ENCODE measurements around the gene TRAPPC3L.

TRAPPC3L gene

DNA sequence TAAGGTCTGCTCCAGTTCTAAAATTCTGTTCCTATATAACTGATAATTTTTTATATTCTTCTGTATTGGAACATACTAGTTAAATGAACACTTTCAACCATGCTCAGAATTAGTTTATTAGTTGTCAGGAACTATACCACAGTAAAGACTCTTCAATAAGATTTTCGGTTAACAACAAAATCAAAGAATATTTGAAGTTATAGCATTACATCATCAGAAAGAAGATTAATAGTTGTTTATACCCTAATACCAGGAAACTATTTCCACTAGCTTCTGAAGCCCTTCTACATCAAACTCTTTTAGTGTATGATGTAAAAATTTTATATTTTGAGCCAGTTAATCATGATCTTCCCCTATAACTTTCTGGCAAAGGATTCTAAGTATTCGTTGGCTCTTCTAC lies 14.6 kb upstream of the TRAPPC3L start:
- DNase-seq (ENCODE audit: low read depth in 1 of 2, low spot score in 1 of 2): no peak

DNA sequence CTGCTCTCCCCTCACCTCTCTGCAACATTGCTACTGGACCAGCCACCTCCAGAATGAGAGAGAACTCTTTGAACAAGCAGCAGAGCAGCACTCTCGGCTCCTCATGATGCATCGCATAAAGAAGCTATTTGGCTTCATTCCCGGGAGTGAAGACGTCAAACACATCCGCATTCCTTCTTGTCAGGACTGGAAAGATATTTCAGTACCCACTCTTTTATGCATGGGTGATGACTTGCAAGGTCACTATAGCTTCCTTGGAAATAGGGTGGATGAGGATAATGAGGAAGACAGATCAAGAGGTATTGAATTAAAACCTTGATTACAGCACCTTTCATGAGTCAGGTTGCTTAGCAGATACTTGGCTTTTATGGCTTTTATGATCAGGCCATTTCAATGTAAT lies 12.4 kb upstream of the TRAPPC3L start:
- no peak for DNase-seq (ENCODE audit: low read depth in 1 of 2, low spot score in 1 of 2)

DNA sequence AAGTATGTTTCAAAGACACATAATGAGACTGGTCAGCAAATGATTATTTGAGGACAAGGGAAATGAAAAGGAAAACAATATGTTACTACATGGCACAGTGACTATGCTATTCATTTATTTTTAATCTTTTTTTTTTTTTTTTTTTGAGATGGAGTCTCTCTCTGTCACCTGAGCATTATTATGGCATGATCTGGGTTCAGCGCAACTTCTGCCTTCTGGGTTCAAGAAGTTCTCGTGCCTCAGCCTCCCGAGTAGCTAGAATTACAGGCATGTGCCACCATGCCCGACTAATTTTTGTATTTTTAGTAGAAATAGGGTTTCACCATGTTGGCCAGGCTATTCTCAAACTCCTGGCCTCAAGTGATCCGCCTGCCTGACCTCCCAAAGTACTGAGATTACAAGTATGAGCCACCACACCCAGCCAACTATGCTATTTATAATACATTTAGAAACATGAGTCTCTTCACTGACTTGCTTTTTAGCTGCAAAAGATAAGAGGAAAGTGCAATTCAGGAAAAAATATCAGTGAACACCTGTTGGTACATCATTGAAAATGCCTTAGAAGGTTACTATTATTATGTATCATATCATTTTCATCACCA lies 11.4 kb upstream of the TRAPPC3L start:
- no peak for DNase-seq (ENCODE audit: low read depth in 1 of 2, low spot score in 1 of 2)

DNA sequence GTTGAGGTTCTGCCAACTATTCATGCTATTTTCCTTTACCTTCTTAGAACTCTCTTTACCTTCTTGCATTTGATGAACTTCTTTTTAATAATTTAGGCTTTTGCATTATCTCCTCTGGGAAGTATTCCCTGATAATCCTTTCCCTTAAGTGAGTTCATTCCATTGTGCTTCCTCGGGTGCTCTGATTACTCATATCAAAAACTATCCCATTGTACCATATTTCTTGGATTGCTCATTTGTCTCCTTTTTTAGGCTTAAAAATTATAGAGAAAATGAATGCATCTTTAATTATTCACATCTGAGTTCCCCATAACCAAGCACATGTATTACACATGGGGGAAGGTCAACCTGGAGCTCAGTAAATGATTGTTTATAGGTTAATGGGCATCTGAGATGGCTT lies 10.6 kb upstream of the TRAPPC3L start:
- no peak for DNase-seq (ENCODE audit: low read depth in 1 of 2, low spot score in 1 of 2)

DNA sequence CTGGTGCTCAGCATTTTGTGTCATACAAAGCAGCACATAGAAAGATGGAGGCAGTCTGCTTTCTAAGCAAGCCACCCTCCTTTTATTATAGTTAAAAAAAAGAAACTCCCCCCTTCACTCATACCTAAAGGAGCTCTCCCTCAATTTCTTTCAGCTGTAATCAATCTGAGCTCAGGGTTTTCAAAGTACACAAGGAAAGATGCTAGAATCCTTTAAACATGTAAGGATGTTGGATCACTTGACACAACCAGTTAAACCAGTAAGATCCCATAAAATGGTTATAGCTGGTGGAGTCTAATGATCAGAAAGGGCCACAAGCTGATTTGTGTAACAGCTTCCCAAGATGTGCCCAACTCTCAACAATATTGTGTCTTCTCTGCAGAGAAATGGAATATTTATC lies 8.0 kb upstream of the TRAPPC3L start, which contains the start of gene CALHM4:
CALHM4 (plus strand) TSS at position 301 of the 400 bp plus-strand sequence; CDS start at position 344, 43 bp downstream.
- DNase-seq (ENCODE audit: low read depth in 1 of 2, low spot score in 1 of 2): no peak

DNA sequence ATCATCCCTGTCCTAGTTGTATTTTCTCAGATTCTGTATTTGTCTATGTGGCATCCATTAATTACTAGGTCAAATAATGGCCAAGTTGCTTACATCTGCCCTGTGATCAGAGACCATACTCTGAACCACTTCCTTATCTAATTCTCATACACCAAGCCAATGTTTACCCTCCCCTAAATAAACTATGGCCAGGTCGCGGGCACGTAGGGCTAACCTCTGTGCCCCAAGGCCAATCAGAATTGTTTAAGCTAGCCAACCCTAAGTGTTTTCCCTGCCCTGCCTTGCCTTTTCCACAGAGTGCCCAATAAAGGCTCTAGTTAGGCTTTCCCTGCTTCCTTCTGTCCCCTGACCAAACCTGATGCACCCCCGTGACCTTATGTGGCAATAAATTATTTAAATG lies 5.3 kb upstream of the TRAPPC3L start:
- no peak for DNase-seq (ENCODE audit: low read depth in 1 of 2, low spot score in 1 of 2)

DNA sequence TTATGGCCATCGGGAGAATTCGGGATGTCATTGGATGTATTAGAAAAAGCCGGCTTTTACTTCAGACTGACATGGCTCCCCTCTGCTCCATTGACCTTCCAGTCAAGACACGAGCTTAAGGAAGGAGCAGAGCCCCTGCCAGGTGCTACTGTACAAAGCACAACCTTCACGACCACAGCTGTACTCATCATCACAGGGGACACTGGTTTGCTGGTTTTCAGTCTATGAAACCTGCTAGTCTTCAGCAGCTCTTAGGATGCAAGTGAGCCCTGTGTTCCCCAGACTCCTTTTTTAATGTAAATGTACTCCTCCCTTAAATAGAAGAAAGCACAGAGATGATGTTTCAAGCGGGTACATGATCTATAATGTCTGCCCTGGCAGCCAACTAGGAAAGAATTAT lies 1.9 kb upstream of the TRAPPC3L start:
- DNase-seq (ENCODE audit: low read depth in 1 of 2, low spot score in 1 of 2): no peak

DNA sequence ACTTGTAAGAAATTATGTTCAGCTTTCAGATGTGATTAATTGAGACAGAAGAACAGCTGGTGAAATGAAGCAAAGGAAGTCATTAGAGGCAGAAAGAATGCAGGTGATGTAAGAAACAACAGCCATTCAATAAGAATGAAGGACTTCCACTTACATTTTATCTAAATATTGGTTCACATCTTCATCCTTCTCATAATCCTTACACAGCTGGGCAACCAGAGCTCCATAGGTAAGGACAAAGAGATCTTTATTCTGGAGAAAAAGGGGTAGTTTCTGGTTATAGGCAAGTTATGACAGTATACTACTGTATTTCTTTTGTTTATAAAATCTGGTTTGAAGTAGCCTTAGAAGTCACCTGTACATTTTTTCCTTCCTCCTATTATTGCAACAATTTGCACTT lies 2.3 kb downstream of the TRAPPC3L start:
- no peak for DNase-seq (ENCODE audit: low read depth in 1 of 2, low spot score in 1 of 2)

DNA sequence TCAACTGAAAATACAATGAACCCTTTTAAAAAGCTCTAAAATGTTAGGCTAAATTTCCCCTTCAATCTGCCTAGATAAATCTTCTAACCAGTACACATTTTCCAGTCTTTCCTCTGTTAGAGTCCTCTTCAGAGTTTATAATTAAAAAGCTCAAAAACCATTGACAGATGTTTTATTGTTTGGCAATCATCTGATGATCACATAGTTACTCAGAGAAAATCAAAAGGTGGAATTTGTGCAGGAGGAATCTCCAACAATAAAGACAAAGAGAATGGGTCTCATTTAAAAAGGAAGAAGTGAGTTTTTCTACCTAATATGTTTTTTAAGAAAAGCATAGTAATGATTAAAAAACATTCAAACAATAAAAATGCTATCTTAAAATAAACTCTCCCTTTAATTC lies 3.1 kb downstream of the TRAPPC3L start:
- DNase-seq (ENCODE audit: low read depth in 1 of 2, low spot score in 1 of 2): no peak

DNA sequence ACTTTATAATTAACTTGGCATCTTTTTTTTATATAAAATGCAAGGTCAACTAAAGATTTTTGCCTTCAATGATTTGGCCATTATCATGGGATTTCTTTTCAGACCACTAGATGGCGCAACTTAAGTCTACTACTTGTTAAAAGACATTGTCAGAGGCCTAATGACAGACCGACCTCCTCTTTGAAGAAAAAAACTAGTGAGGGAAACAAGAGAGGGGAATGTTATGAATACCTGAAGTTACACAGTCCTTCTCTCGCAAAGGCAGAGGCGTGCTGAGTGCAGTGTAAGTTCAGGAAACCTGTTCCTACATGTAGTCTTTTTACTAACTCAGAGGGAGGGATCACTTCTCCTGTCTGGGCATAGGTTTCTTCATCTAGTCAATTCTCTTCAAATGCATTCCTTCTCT lies 9.3 kb downstream of the TRAPPC3L start:
- peak in 1 of 2 donors; percentile 23 for DNase-seq (ENCODE audit: low read depth in 1 of 2, low spot score in 1 of 2)

DNA sequence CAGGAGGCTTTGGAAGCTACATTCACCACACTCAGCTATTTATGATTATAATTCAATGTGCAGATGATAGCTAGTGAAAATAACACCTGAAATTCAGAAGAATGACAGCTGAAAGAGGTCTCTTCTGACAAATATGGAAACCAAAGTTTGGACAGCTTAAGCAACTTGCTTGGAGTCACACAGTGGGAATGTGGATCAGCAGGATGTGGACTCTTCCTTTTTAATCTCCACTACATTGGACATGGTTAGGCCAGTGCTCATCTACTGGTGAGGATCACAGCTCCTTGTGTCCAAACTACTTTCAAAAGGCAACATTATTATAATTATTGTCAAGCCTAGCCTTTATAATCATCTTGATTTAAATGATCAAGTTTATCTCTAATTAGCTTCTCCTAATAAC lies 10.4 kb downstream of the TRAPPC3L start:
- DNase-seq (ENCODE audit: low read depth in 1 of 2, low spot score in 1 of 2): no peak

DNA sequence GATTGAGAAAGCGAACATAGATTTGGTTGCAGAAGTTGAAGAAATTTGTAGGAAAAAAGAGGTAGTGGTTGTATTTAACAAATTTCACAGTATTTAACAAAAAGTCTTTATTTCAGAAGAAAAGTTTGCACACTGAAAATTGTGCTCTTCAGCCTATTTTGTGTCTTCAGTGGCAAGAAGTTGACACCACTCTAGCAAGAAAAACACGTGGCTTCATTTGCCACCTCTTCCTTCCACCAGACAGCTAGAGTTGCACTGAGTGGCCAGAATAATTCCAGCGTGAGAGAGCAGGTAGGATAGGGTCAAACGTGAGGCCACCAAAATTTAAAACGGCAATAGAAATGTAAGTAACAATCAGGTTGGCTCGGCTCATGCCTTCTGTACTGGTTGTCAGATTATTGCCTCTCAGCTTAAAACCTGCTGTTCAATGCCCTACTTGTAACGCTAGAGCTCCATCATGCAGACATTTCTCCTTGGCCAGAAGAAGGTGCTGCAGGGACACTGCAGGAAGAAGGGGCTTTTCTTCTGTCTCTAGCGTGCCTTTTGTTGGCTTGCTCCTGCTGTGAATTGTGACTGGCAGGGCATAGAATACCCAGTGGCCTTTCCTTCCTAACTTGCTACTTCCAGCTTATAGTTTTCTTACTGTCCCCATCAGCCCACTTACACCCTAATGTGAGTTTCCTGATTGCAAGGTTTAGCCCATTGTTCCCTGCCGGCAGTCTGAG lies 12.1 kb downstream of the TRAPPC3L start:
- no peak for DNase-seq (ENCODE audit: low read depth in 1 of 2, low spot score in 1 of 2)

DNA sequence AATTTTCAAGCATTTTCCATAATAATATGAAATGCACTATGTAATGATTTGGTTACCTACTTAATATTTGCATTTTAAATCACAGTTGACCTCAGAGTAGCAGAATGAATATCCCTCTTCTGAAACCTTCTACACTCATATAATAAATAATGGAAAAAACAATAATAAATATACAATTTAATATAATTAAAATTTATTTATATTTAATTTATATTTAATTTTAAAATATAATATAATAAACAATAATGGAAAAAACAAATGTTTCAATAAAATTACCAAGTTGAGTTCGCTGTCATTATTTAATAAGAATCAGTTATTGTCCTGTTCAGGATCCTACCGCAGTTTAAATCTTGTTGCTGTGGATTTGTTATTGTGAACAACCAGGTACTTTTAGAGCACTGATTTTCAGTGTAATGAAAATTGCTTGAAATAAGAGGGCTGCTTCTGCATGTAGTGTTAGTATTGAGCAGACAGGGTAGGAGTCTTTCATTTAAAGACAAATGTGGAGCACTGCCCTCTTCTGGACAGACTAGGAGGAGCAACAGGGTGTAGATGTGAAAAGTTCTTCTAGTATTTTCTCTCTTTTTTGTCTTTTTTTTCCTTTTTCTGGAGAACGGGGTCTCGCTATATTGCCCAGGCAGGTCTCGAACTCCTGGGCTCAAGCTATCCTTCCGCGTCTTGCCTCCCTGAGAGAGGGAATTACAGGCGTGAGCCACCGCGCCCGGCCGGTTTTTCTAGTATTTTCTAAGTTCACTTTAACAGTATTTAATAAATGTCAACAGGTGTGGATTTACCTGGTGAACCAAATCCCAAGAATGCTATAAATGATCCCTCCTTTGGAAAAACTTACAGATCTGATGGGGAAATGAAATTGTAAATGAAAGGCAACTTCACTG lies 13.6 kb downstream of the TRAPPC3L start:
- peak; percentile 30 to 46 for DNase-seq (ENCODE audit: low read depth in 1 of 2, low spot score in 1 of 2)

DNA sequence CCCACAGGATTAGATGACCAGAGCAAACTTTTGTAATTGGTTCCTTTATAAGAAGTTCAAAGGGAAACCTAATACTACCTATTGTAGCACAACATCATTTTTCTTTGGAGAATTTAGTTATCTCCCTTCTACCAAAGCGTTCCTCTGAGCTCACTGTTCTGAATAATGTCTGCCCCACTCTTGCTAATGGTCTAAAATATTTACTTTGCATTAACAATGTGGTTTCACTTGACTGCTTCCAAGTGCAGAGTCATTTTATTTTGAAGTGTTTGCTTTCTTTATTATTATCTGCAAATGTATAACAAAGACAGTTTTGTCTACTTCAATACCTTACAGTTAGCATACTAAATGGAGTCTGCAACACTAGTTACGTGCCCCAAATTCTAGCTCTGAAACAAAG lies 15.0 kb downstream of the TRAPPC3L start:
- DNase-seq (ENCODE audit: low read depth in 1 of 2, low spot score in 1 of 2): no peak

DNA sequence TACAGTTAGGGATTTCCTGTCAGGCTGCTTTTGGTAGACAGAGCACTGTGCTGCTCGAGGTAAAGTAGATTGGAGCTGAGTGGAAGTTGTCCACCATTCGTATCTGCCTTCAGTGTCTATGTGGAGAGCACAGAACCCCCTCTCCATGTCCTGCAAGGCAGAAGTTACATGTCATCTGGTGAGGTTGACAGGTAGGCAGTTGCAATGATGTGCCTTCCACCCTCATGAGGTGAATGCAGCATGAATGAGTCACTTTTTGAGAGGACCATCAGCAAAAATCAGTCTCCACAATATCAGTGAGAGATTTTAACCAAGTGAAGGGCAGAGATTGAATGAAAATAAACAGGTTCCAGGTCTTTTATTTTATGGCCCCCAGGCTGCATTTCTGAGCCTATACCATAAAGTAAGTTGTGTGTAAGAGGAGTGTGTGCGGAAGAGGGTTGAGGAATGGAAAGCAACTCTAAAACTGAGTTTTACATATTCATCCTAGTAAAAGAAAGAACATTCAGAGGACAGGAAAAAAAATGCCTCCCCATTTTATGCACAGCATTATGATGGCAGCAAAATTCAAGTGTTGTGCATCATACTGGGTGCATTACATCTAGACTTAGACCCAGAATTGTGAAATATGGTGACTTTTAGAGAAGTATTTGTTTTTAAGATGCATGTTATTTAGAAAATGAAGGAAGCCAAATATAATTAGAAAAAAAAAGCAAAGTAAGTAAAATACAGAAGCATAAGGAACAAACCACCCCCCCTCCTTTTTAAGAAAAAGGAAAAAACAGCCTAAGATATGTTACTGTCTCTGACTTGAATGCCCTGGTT lies 15.8 kb downstream of the TRAPPC3L start:
- no peak for DNase-seq (ENCODE audit: low read depth in 1 of 2, low spot score in 1 of 2)

DNA sequence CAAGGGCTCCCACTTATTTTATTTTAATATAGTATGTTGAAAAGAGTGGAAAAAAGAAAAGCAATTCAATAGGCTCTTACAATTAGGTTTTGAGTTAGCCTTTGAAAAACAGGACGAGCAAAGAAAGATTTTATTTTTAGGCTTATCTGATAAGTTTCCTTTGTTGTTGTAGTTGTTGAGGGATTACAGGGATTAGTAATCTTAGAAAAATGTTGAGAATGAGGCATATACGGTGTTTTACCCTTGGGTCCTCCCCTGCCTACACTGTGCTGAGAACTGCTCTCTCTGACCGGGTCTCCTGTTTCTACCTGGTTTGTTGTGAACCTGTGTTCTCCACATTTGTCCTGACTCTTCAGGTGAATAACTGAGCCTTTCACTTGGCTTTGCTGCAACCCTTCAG lies 16.7 kb downstream of the TRAPPC3L start:
- DNase-seq (ENCODE audit: low read depth in 1 of 2, low spot score in 1 of 2): no peak

DNA sequence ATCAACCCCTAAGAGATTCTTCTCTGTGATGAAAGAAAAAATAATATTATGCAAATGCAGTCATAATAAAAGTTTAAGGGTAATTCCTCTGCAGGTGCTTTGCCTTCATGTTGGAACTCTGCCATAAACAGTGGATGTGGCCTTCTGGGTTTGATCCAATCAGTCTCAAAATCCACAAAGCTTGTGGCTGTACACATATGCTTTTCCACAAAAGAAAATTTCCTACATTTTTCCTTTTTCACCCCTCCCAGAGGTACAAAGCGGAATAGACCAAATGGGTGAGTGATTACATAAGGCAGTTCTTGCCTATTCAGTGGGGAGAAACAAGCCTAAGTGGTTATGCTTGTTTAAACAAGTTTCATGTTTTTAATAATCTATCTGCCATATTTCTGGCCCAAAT lies 17.4 kb downstream of the TRAPPC3L start:
- no peak for DNase-seq (ENCODE audit: low read depth in 1 of 2, low spot score in 1 of 2)

DNA sequence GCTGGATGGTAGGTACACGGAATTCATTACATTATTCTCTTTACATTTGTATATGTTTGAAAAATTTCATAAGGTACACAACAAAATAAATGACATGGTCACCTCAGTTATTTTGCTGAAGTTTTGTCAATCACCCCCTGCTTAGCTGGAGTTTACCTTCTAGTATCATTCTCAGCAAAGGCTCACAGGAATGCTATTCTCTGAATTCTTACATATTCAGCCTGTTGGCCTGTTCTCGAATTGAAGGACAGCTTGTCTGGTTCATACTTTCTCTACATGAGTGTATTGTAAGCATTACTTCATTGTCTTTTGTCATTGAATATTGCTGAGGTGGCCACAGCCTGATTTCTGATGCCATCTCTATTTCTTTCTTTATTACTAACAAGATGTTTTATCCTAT lies 21.2 kb downstream of the TRAPPC3L start:
- DNase-seq (ENCODE audit: low read depth in 1 of 2, low spot score in 1 of 2): no peak

DNA sequence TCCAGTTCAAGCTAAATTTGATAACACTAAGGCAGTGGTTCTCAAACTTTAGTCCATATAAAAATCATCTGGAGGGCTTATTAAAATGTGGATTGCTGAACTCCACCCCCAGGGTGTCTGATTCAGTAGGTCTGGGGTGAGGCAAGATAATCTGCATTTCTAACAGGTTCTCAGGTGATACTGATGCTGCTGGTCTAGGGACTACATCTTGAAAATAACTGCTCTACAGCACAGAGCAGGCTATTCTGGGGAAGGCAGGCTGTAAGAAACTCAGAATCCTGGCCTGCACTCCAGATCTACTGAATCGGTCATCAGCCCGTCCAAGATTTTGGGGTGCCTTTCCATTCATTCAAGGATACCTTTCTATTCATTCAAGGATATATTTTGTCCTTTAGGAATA lies 22.6 kb downstream of the TRAPPC3L start:
- DNase-seq (ENCODE audit: low read depth in 1 of 2, low spot score in 1 of 2): no peak

DNA sequence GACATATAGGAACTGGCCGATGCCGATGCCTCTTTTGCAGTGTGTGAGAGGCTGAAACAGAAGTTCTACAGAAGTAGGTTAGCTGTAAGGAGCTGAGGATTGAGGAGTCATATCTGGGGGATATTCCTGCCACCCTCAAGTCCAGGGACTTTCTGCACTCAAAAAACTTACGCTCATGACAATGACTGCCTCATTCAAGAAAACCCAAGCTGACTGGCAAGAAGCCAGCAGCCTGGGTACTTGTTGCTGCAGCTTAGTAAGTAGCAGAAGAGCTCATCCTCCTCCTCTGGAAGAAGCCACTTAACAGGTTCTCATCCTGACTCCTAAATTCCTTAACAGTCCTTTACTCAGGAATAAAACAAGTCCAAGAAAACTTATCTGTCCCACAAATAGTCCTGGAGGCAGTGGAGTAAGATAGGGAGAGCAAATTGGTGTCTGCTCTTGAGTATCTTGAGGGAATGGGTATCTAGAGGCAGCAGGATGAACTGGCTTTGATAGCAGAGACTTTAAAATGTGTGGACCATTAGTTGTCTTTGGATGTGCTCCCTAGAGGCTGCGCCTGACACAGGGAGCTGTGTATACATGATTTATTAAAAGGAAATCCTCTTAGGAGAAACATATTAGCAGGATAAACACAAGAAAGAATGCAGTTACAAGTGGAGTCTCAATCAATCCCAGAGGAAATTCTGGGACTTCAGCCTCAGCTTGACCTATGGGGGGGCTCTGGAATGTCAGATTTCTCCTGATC lies 26.7 kb downstream of the TRAPPC3L start:
- DNase-seq (ENCODE audit: low read depth in 1 of 2, low spot score in 1 of 2): no peak
